Measurements from ENCODE around the gene ACTG2.

ACTG2 gene

DNA sequence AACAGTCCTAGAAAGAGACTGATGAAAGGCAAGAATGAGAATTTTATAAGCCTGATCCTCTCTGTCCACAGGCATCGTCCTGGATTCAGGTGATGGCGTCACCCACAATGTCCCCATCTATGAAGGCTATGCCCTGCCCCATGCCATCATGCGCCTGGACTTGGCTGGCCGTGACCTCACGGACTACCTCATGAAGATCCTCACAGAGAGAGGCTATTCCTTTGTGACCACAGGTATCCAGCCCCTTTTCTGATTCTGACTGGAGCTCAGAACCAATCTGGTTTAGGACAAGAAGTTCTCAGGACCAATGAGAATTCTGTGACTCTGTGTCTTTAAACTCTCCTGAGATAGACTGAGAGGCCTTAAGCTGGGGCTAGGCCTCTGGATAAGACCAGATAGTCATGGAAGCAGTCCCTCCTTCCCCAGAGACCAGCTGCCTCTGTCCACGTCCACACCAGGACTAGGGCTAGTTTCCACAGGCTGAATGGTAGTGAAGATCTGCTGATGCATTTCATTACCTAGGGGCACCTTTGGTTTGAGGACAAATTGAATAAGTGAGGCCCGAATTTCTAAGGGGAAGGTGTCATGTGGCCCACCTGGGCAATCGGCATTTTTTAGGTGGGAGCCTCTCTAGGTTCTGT is 20.7 kb downstream of the ACTG2 start:
- CTCF ChIA-PET: interaction anchor here (0.6 kb wide), 1 partner anchor 814 kb away, joined by 3 read pairs; no protein-coding TSS in a partner anchor
- Mint-ChIP-seq H3K27me3 (peaks cover 7% of the 10 kb centered on the region), H3K36me3 (no peaks in the 10 kb centered on the region)

GRCh38 chr2:73914667-73915066 is 21.9 kb downstream of the ACTG2 start:
- CTCF ChIA-PET: no interaction called here
- peaks cover 16% of the 10 kb centered on the region for H3K27me3 Mint-ChIP-seq
- DNase-seq: no peak
- H3K9me3 Mint-ChIP-seq: no peaks in the 10 kb centered on the region
- H3K27ac Mint-ChIP-seq: no peak overlapping the region
- no peaks in the 10 kb centered on the region for H3K36me3 Mint-ChIP-seq
- H3K4me3 Mint-ChIP-seq: no peak overlapping the region
- peaks cover 7% of the 10 kb centered on the region for H3K4me1 Mint-ChIP-seq

More for the DNA sequence above, 20.7 kb downstream of the ACTG2 start:
- no peak for DNase-seq
- H3K9me3 Mint-ChIP-seq: no peaks in the 10 kb centered on the region
- H3K27ac Mint-ChIP-seq: no peak overlapping the region
- no peak overlapping the region for H3K4me3 Mint-ChIP-seq
- H3K4me1 Mint-ChIP-seq: peaks cover 7% of the 10 kb centered on the region

- Mint-ChIP-seq H3K4me1 (peaks cover 7% of the 10 kb centered on the region), H3K36me3 (no peaks in the 10 kb centered on the region), H3K27me3 (peaks cover 16% of the 10 kb centered on the region), H3K27ac (no peak overlapping the region), H3K9me3 (no peaks in the 10 kb centered on the region), H3K4me3 (no peak overlapping the region)
- DNase-seq: no peak
- CTCF ChIA-PET: no interaction called here
These were observed 22.7 kb downstream of the ACTG2 start for GRCh38 chr2:73915437-73915993.

DNA sequence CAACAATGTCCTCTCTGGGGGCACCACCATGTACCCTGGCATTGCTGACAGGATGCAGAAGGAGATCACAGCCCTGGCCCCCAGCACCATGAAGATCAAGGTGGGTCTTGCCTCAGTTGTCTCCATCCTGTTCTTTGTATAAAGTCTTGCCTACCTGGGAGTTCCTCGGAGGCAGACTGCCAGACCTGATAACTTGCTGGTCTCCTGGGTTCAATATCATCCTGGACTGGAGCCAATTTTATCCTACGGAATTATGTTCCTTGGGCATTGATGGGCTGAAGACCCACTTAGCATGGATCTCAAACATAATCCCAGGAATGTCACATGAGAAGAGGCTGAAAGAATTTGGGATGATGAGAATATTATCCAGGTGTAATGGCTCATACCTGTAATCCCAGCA is 23.9 kb downstream of the ACTG2 start:
- CTCF ChIA-PET: no interaction called here
- no peaks in the 10 kb centered on the region for H3K9me3 Mint-ChIP-seq
- H3K27me3 Mint-ChIP-seq: peaks cover 25% of the 10 kb centered on the region
- DNase-seq: no peak
- peaks cover 8% of the 10 kb centered on the region for H3K4me1 Mint-ChIP-seq
- H3K27ac Mint-ChIP-seq: no peak overlapping the region
- no peak overlapping the region for H3K4me3 Mint-ChIP-seq
- H3K36me3 Mint-ChIP-seq: no peaks in the 10 kb centered on the region

DNA sequence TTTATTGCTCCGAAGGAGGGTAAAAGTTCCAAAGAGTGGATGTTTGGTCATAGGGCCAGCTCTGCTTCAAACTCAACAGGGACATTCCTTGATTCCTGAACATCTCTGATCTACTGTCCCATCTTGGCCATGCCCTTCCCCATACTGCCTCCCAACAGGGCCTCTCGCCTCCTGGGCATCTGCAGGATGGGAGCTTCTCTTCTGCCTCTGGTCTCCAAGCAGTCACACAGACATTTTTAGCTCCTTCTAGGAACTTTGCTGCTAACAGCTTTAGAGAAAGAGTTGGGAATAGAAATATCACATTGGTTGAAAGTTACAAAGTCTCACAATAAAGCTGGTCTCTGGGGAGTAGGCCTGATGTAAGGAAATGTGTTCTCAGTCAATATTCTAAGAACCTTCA is 24.5 kb downstream of the ACTG2 start:
- CTCF ChIA-PET: interaction anchor here (0.9 to 1.7 kb wide), 2 partner anchors 9 to 26 kb away, joined by 4 to 6 read pairs; no protein-coding TSS in a partner anchor
- H3K27ac Mint-ChIP-seq: no peak overlapping the region
- peaks cover 8% of the 10 kb centered on the region for H3K4me1 Mint-ChIP-seq
- no peak for DNase-seq
- H3K27me3 Mint-ChIP-seq: peaks cover 26% of the 10 kb centered on the region
- no peaks in the 10 kb centered on the region for H3K9me3 Mint-ChIP-seq
- H3K4me3 Mint-ChIP-seq: no peak overlapping the region
- no peaks in the 10 kb centered on the region for H3K36me3 Mint-ChIP-seq

GRCh38 chr2:73917696-73918207 is 24.9 kb downstream of the ACTG2 start:
- Mint-ChIP-seq H3K27ac (no peak overlapping the region), H3K27me3 (peaks cover 28% of the 10 kb centered on the region), H3K36me3 (no peaks in the 10 kb centered on the region), H3K9me3 (no peaks in the 10 kb centered on the region), H3K4me3 (no peak overlapping the region), H3K4me1 (peaks cover 11% of the 10 kb centered on the region)
- CTCF ChIA-PET: interaction anchor here (0.9 to 1.7 kb wide), 2 partner anchors 10 to 26 kb away, joined by 4 to 6 read pairs; no protein-coding TSS in a partner anchor
- DNase-seq: no peak

DNA sequence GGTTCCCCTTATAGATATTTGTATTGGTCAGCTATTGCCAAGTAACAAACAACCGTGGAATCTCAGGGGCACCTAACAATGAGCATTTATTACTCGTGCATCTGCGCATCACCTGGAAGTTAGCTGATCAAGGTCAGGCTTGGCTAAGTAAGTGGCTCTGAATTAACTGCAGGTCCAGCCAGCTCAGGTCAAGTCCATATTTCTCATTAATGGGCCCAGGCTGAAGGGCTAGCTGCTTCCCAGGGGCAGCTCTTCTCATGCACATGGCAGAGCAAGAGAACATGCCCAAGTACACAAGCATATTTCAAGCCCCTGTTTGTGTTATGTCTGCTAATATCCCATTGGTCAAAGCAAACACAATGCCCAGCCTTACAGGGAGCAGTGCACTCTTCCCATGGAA is 26.0 kb downstream of the ACTG2 start:
- CTCF ChIA-PET: interaction anchor here (0.9 to 1.7 kb wide), 2 partner anchors 8 to 11 kb away, joined by 3 to 6 read pairs; no protein-coding TSS in a partner anchor
- Mint-ChIP-seq H3K4me3 (no peak overlapping the region), H3K27ac (no peak overlapping the region), H3K36me3 (no peaks in the 10 kb centered on the region), H3K27me3 (peaks cover 32% of the 10 kb centered on the region), H3K9me3 (no peaks in the 10 kb centered on the region), H3K4me1 (peaks cover 20% of the 10 kb centered on the region)
- no peak for DNase-seq

GRCh38 chr2:73919596-73920228 is 26.9 kb downstream of the ACTG2 start:
- H3K36me3 Mint-ChIP-seq: no peaks in the 10 kb centered on the region

GRCh38 chr2:73920577-73921545 is 28.1 kb downstream of the ACTG2 start:
- H3K9me3 Mint-ChIP-seq: no peaks in the 10 kb centered on the region
- H3K27me3 Mint-ChIP-seq: peaks cover 36% of the 10 kb centered on the region
- no peak overlapping the region for H3K4me3 Mint-ChIP-seq
- H3K36me3 Mint-ChIP-seq: no peaks in the 10 kb centered on the region
- CTCF ChIA-PET: interaction anchor here (1.0 to 2.5 kb wide), 5 partner anchors 9 to 231 kb away, joined by 3 to 13 read pairs (median 4); no protein-coding TSS in a partner anchor
- H3K27ac Mint-ChIP-seq: no peak overlapping the region
- peaks cover 18% of the 10 kb centered on the region for H3K4me1 Mint-ChIP-seq
- peak; percentile 58 for DNase-seq

More at GRCh38 chr2:73919596-73920228, 26.9 kb downstream of the ACTG2 start:
- Mint-ChIP-seq H3K4me3 (no peak overlapping the region), H3K9me3 (no peaks in the 10 kb centered on the region), H3K27ac (no peak overlapping the region), H3K4me1 (peaks cover 18% of the 10 kb centered on the region), H3K27me3 (peaks cover 36% of the 10 kb centered on the region)
- CTCF ChIA-PET: no interaction called here
- no peak for DNase-seq

- Mint-ChIP-seq H3K4me1 (peaks cover 24% of the 10 kb centered on the region), H3K27me3 (peaks cover 36% of the 10 kb centered on the region), H3K4me3 (no peak overlapping the region), H3K36me3 (no peaks in the 10 kb centered on the region), H3K27ac (no peak overlapping the region), H3K9me3 (no peaks in the 10 kb centered on the region)
- CTCF ChIA-PET: interaction anchor here (1.0 to 2.5 kb wide), 5 partner anchors 10 to 230 kb away, joined by 3 to 13 read pairs (median 4); no protein-coding TSS in a partner anchor
- no peak for DNase-seq
These were observed 28.8 kb downstream of the ACTG2 start for GRCh38 chr2:73921581-73921980.

DNA sequence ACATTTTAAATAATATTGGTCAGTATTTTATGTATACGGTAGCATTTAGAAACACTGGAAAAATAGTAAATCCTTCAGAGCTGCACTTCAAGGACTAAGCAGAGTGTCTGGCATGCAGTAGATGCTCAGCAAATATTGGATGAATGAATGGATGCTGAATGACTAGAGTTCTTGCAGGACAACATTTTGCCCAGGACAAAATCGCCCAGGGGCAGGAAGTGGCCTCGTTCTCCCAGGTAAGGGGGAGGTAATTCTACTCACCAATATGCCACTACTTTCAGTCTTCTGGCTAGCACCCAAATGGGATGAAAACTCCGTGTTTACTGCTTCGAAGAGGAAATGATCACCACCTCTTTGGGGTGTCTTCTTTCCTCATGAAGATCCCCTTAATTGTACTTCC is 29.9 kb downstream of the ACTG2 start:
- CTCF ChIA-PET: interaction anchor here (2.5 kb wide), 1 partner anchor 65 kb away, joined by 13 read pairs; no protein-coding TSS in a partner anchor
- Mint-ChIP-seq H3K27ac (no peak overlapping the region), H3K4me1 (peaks cover 26% of the 10 kb centered on the region), H3K27me3 (peaks cover 30% of the 10 kb centered on the region), H3K36me3 (peaks cover 1% of the 10 kb centered on the region), H3K4me3 (no peak overlapping the region), H3K9me3 (no peaks in the 10 kb centered on the region)
- DNase-seq: no peak

DNA sequence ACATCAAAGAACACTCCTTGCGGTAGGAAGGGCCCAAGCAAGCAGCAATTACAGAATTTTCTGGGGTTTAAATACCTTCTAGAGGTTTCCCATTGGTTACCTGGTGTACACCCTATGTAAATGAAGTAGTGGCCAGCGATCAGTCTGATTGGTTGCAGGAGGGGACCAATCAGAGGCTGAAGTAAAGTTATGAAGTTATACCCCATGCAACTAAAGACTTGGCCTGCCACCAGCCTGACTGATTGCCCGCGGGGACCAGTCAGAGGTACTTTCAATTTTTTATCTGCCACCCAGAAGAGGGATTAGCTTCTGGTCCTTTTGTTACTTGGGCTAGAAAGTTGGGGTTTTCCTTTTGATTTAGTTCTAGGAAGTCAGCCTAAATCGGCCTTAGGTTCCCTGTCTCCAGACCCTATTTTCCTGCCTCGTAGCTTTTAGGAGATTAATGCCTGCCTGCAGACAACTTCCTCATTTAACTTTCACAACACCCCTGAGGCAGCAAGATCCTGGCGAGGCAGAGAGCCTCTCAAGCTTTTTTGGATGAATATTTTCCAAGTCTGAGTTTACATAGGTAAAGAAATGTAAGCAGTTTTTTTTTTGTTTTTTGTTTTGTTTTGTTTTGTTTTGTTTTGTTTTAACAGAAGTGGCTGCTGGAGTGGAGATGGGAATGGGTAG is 32.4 kb downstream of the ACTG2 start:
- H3K27ac Mint-ChIP-seq: no peak overlapping the region
- no peak for DNase-seq
- H3K9me3 Mint-ChIP-seq: no peaks in the 10 kb centered on the region
- peaks cover 51% of the 10 kb centered on the region for H3K4me1 Mint-ChIP-seq
- peaks cover 20% of the 10 kb centered on the region for H3K27me3 Mint-ChIP-seq
- peaks cover 17% of the 10 kb centered on the region for H3K36me3 Mint-ChIP-seq
- no peak overlapping the region for H3K4me3 Mint-ChIP-seq
- CTCF ChIA-PET: interaction anchor here (0.6 to 1.4 kb wide), 2 partner anchors 63 to 98 kb away, joined by 3 read pairs; no protein-coding TSS in a partner anchor

- Mint-ChIP-seq H3K36me3 (peaks cover 20% of the 10 kb centered on the region), H3K4me1 (peaks cover 58% of the 10 kb centered on the region), H3K27ac (peak overlapping the region; percentile 98), H3K27me3 (peaks cover 18% of the 10 kb centered on the region), H3K4me3 (peak overlapping the region; percentile 56), H3K9me3 (no peaks in the 10 kb centered on the region)
- DNase-seq: no peak
- CTCF ChIA-PET: interaction anchor here (1.4 kb wide), 1 partner anchor 62 kb away, joined by 3 read pairs; no protein-coding TSS in a partner anchor
These were observed 33.2 kb downstream of the ACTG2 start for GRCh38 chr2:73925853-73926492.

Data from activated naive CD4-positive, alpha-beta T cell treated with anti-CD3 and anti-CD28 coated beads, Interleukin-2, amount 10 ng/mL, durations not matched to agents 7 days and 5 days (primary cell).